HepG2 (cell line): ENCODE results near the gene PFDN5. TPM values are rescaled to one million over a fixed set of nuclear protein-coding genes. Genes with fewer than 3 reads are reported as not detected.

Experiments used
- ELF1 ChIP-seq: sonication (generic); formaldehyde crosslinking; IDR thresholded peaks from 2 replicates; pipeline ENCODE4 v1.4.0; 2020; ENCODE audit warnings: missing genetic modification reagents
- FUBP1 ChIP-seq: sonication (generic); formaldehyde crosslinking; IDR thresholded peaks from 2 replicates; pipeline ENCODE4 v1.5.1; 2020; ENCODE audit warnings: missing genetic modification reagents, mild to moderate bottlenecking, borderline replicate concordance
- KDM6A ChIP-seq: IDR thresholded peaks from 2 replicates; pipeline ENCODE4 v1.6.1; 2016; ENCODE audit warnings: low read depth
- KLF12 ChIP-seq: sonication (generic); formaldehyde crosslinking; IDR thresholded peaks from 2 replicates; pipeline ENCODE4 v1.4.0; 2020; ENCODE audit warnings: missing genetic modification reagents, borderline replicate concordance
- KLF16 ChIP-seq, 2 experiments: sonication (generic) in 1 of 2; formaldehyde crosslinking in 1 of 2; IDR thresholded peaks; 2 replicates each; pipeline versions ENCODE4 v1.6.1 to v1.8.0; 2016 to 2023; ENCODE audit warnings: missing genetic modification reagents in 2 of 2, missing compliant biosample characterization in 1 of 2
- NONO ChIP-seq, 2 experiments: fragments of 450-650 bp in 1 of 2; sonication (generic) in 1 of 2; formaldehyde crosslinking in 1 of 2; IDR thresholded peaks in 1 of 2; conservative IDR thresholded peaks in 1 of 2; 2 replicates each; pipeline versions ENCODE4 v1.6.1 to v1.8.0; 2017 to 2022; ENCODE audit warnings: mild to moderate bottlenecking in 1 of 2, missing genetic modification reagents in 1 of 2, moderate library complexity in 1 of 2
- TERF1 ChIP-seq: sonication (generic); formaldehyde crosslinking; IDR thresholded peaks from 2 replicates; pipeline ENCODE4 v1.8.0; 2022; ENCODE audit warnings: mild to moderate bottlenecking, missing genetic modification reagents, moderate library complexity
- TFAP4 ChIP-seq: sonication (generic); IDR thresholded peaks from 2 replicates; pipeline ENCODE4 v1.6.1; 2016; ENCODE audit warnings: low read depth, borderline replicate concordance
- U2AF1 ChIP-seq: fragments of 200-400 bp; formaldehyde crosslinking; optimal IDR thresholded peaks from 2 replicates; pipeline ENCODE3; 2017; ENCODE audit warnings: mild to moderate bottlenecking, low read depth, low read length
- YEATS2 ChIP-seq: sonication (generic); formaldehyde crosslinking; IDR thresholded peaks from 2 replicates; pipeline ENCODE4 v1.4.0; 2020; ENCODE audit warnings: missing genetic modification reagents, borderline replicate concordance
- ZBED4 ChIP-seq: sonication (generic); formaldehyde crosslinking; IDR thresholded peaks from 2 replicates; pipeline ENCODE4 v1.4.0; 2020; ENCODE audit warnings: missing genetic modification reagents, borderline replicate concordance
- ZGPAT ChIP-seq: IDR thresholded peaks from 2 replicates; pipeline ENCODE4 v1.6.1; 2016; ENCODE audit warnings: mild to moderate bottlenecking
- ZNF12 ChIP-seq: sonication (generic); formaldehyde crosslinking; IDR thresholded peaks from 2 replicates; pipeline ENCODE4 v1.5.0; 2020; ENCODE audit warnings: missing genetic modification reagents
- ZNF224 ChIP-seq: sonication (generic); formaldehyde crosslinking; IDR thresholded peaks from 2 replicates; pipeline ENCODE4 v1.5.0; 2020; ENCODE audit warnings: mild to moderate bottlenecking, missing genetic modification reagents
- ZNF256 ChIP-seq: sonication (generic); formaldehyde crosslinking; conservative IDR thresholded peaks from 2 replicates; pipeline ENCODE4 v1.4.0; 2020; ENCODE audit warnings: missing genetic modification reagents
- ZNF3 ChIP-seq: IDR thresholded peaks from 2 replicates; pipeline ENCODE4 v1.7.0; 2017; ENCODE audit warnings: inconsistent platforms
- ZNF30 ChIP-seq: sonication (generic); formaldehyde crosslinking; IDR thresholded peaks from 2 replicates; pipeline ENCODE4 v1.5.0; 2020; ENCODE audit warnings: mild to moderate bottlenecking, missing genetic modification reagents
- ZNF383 ChIP-seq: sonication (generic); formaldehyde crosslinking; IDR thresholded peaks from 2 replicates; pipeline ENCODE4 v1.4.0; 2020; ENCODE audit warnings: missing genetic modification reagents, mild to moderate bottlenecking, borderline replicate concordance
- ZNF501 ChIP-seq: sonication (generic); formaldehyde crosslinking; IDR thresholded peaks from 2 replicates; pipeline ENCODE4 v1.5.1; 2020; ENCODE audit warnings: mild to moderate bottlenecking, moderate library complexity, missing genetic modification reagents
- ZNF563 ChIP-seq: sonication (generic); formaldehyde crosslinking; IDR thresholded peaks from 2 replicates; pipeline ENCODE4 v1.8.0; 2022; ENCODE audit warnings: mild to moderate bottlenecking, moderate library complexity, missing genetic modification reagents
- polyA plus RNA-seq, 8 experiments: library from polyadenylated mRNA; depleted of rRNA in 3 of 8; stranded (reverse) in 7 of 8; unstranded in 1 of 8; fragments of >200 nt; fragmentation: Illumina TruSeq in 4 of 8; extraction: Trizol in 4 of 8; gene quantifications; 2 replicates each; pipeline versions ENCODE4 v1.2.1 to v1.2.3, GENCODE V29; 2011 to 2016; ENCODE audit warnings: low read depth in 4 of 8, missing spikeins in 1 of 8, mixed read lengths in 1 of 8; ENCODE audit not compliant: insufficient read depth in 1 of 8
- total RNA-seq, 5 experiments: library from RNA; depleted of rRNA; stranded (reverse); fragments of >200 nt; fragmentation: Illumina TruSeq; extraction: Trizol; gene quantifications; 2 replicates each; pipeline ENCODE4 v1.2.3, GENCODE V29; 2016; ENCODE audit warnings: low read depth in 1 of 5

PFDN5 gene
- total and polyA plus RNA-seq, 2 of the 13 experiments (the other 11 are each of a cell fraction or from before 2014, with no cell fraction given), result 449 to 462 TPM

- TF ChIP-seq ZNF501 (peak; percentile 93), ZNF256 (CRISPR knock-in tag) (peak; percentile 23; the same call in 1 of the 2 replicates), ZNF224 (CRISPR knock-in tag) (0 out of 2 replicates have a peak, but pooled peaks have one; percentile 72), ZNF563 (CRISPR knock-in tag) (peak; percentile 79; the same call in 1 of the 2 replicates), NONO (IDR thresholded peaks at IDR 0.05) (no peak), NONO (CRISPR knock-in tag; conservative IDR thresholded peaks at IDR 0.05) (peak; percentile 94), TFAP4 (peak; percentile 68; the same call in 1 of the 2 replicates), FUBP1 (no peak), U2AF1 (no peak), ZBED4 (CRISPR knock-in tag) (no peak), ZNF30 (CRISPR knock-in tag) (no peak), ELF1 (CRISPR knock-in tag) (peak; percentile 92), ZNF12 (CRISPR knock-in tag) (no peak; the same call in 1 of the 2 replicates), ZNF383 (peak; percentile 79; the same call in 1 of the 2 replicates), ZNF3 (CRISPR knock-in tag) (no peak; the same call in 1 of the 2 replicates), YEATS2 (CRISPR knock-in tag) (peak; percentile 58; the same call in 1 of the 2 replicates), KLF16 (CRISPR knock-in tag; IDR thresholded peaks at IDR 0.05) (peak in 1 of 2 experiments; percentile 76; a peak in 1 of 4 replicates), TERF1 (CRISPR knock-in tag) (no peak), KLF12 (no peak), KDM6A (CRISPR knock-in tag) (no peak), ZGPAT (CRISPR knock-in tag) (peak; percentile 89)
Observed at GRCh38 chr12:53299454-53300180, 4.3 kb downstream of the PFDN5 start, which contains the start of gene MYG1 (continued).
